ENCODE results near the gene CBLB.

CBLB gene

DNA sequence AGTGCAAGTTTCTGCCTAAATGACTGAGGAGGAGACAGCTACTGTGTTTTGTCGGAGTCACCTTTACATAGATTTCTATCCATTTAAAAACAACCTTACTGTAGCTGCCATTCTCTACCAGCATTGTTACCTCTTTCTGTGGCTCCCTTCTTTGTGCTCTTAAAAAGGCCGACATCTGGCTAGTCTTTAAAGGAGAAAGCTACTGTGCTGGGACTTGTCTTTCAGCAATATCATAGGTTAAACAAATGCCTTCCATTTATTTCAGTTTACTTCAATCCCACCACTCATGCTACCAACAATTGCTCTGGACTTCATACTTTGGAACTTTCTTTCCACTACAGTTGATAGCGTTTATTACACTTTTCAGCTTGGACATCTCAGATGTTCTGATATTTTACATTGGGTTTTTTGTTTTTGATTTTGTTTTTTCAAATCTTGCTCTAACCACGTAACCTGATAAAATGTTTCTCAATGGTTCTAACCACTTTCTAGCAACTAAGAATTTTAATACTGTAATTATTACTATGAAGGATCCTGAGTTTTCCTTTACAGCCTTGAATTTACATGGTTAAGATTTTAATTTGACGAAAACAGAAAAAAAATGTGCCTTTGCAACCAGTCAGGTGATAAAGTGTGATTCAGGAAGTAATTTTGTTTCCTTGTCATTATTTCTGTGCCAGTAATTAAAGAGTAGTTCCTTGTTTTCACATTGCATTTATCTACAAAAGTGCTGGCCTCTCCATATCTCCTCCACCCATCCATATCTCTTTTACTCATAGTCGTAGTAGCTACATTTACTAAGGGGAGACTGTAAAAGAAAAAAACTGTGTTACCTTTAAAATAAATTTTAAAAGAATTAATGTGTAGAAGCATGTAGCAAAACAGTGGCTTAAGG, 1.3 kb upstream of the CBLB start:
- no peak for DNase-seq

DNA sequence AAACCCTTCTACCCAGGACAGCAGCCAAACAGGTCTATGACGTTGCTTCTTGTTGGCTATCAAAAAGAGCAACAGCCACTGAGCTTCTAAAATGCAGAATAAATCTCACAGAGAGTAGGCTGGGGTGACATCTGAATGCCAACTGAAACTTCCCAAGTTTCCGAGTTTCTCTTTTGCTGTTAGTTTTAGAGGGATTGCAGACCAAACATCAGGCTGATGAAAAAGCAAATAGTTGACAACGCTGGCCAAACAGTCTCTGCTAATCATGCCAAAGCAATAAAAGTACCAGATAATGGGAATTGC, 670 bp upstream of the CBLB start:
- DNase-seq = no peak

DNA sequence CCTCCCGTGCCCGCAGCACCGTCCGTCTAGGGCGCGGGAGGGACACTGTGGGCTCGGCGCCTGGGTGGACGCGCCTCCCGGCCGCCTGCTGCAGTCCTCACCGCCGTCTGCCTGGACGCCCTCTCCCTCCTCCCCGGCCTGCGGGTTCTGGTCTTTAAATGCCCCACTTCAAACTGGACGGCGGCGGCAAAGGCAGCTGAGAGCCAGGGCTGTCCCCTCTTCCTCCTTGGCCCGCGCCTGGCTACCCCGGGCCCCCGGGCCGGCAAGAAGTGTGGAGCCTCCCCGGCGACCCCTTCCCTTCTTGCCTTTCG, 426 bp downstream of the CBLB start:
- DNase-seq = no peak

DNA sequence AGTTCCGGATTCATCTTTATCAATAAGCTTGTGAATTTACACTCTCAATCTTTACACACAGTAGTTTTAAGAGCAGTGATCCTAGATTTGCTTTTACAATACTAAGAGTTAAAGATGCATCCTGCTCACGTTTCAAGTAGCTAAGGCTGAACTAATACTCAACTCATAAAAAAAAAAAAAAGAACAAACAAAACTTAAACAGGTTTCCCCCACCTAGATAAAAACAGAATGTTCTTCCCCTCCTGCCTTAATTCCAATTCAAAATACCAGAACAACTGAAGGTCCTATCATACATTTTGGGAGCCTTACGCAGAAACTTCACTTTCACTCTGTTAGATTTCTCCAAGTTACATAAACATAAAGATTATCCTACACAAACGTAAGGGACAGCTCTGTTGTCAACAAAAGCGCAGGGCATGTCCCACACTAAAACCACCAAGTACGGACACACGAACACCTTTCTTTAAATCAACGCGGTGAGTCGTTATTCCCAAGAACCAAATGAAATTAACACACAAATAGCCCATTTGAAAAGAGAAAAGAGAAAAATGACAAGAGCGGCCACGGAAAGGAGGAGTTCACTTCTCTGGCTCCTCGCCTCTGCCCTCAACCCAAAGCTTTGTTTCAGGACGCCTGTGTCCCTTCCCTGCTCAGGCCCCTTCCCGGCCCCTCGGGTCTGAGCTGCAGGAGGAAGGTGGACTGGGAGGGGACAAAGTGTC, 941 bp downstream of the CBLB start:
- DNase-seq = no peak

DNA sequence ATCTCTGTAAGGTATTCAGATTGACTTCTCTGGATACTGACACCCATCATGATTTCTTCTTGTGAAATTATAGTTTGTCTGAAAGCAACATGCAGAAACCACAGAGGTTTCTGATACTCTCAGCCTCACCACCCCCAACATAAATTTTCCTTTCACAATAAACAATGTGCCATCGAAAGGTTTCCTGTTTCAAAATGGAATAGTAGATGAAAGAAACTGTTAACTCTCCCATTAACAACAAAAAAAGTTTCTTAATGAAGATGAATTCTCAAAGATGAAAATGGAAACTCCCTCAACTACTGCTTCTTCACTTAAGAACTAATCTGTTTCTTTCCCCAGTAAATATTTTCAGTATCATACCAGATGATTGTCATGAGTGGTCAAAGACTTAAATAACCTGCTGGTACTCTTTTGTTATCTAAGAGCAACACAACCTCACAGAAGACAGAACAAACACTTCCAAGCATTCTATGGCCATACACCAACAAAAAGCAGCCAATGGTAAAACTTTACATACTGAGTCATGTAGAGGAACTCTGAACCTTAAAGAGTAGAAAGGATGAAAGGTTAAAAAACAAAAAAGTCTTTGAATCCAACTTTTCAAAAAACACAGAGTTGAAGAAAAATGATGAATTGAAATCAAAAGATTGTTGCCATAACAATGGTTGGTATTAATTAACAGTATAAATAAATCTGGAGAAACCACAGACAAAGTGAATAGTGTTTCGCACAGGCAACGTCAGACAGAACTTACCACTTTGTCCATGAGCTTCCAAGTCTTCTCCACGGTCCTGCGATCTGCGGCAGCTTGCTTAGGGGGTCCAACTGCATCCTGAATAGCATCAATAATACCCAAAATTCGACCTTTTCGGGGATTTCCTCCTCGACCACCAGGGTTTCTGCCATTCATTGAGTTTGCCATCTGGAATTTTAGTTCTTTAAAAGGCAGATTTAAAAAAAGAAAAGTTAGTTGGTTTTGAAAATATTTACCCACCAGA, 1.9 kb downstream of the CBLB start:
- no peak for DNase-seq

DNA sequence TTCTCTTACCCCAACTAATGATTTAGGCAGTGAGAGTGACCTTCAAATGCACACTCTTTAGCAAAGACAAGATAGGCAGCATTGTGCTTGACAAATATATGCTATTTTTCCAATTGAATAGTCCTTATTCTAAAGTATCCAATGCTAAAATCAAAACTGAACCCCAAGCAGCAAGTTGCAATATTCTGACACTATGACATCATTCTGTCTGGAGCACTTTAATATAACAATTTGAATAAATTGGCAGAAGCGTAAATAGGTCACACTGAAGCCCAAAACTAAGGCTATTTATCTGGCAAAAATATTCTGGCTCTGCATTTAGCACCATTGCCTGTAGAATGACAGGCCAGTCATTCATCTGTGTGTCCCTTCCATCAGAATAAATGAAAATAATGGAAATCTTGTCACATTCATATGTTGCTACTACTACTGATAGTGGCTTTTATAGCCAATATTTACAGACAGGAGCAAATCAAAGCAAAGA, 2.9 kb downstream of the CBLB start:
- DNase-seq = no peak

DNA sequence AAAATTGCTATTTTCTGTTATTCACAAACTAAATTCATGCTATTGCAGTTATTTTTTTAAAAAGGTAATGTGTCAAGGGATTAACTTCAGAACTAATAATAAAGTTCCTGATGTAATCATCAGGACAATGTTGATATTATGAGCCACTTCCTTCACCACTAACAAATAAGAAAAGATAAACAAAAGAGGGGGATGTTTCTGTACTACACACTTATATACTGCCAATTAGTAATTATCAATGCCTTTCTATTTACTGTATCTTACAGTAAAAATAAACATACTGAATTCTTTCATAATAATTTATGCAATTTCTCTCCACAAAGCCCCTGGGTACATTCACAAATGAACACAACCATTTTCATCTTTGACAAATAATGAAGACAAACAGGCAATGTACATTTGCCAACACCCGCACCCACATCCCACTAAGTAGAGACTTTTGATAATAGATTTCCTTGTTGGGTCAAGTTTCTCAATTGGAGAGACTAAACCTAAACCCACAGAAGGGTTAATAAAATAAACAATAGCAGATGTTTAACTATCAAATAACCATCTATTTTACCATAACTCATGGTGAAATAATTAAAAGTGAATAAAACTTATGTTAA, 3.7 kb downstream of the CBLB start:
- no peak for DNase-seq

DNA sequence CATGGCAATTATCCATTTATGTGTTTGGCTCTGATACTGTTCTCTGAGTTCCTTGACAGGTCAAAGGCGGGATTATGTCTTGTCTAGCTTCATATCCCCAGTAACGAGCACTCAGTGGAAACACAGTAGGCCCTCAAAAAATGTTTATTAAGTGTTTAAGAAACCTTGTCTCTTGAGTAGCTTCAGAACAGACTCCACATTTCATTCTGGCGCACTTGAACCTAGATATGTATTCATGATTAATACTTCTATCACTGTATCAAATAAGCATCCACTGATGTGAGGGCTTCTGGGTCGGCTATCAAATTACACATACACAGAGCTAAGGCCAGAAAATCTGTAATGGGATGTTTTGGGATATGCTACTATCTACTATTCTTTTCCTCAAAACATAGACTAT, 4.6 kb downstream of the CBLB start:
- no peak for DNase-seq

DNA sequence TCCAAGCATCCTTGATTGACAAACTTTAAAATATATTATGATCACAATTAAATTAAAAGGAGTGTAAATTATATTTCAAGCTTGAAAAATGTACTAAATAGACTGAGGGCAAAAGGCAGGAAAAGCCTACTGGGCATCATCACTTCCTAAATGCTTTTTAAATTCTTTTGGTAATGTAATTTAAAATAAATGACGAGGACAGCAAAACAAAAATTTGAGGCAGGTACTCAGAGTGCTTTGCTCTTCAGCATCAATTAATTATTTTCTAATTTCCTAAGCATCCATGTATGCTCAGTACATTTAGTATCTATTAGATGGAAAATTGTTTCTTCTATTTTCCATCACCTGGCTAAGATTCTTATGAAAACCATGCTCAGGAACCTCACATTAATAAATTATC, 5.2 kb downstream of the CBLB start:
- DNase-seq = no peak

DNA sequence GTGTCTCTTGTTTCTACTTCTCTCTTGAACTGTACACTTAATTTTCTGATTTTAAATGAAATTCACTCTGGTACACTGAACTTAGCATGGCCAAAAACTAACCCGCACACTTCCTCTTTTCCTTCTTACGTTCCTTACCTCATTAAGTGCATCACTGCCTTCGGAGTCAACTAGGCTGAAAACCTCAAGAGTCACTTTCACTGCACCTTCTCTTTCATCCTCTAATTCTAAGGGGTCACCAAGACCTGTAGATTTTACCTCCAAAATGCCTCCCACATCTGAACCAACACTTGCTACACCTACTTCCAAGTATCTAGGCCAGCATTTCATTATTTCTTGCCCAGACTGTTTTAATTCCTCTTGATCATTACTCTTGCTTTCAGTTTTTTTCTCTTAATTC, 6.6 kb downstream of the CBLB start:
- no peak for DNase-seq

DNA sequence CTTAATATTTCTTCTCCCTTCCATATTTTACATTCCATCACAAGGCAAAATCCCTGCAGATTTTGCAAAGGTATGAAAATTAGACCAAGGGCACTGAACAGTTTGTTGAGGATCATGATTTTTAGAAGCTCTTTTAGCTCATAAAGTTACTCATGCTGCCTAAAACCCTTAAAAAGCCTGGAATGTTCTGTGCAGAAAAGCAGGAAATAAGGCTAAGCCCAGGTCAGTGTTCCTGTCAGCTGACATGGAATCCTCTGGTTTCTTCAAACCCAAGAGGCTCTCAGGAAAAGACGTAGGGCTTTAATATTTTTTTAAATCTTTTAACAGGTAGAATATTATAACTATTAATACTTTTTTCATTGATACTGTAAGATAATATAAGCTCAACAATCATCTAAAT, 8.2 kb downstream of the CBLB start:
- no peak for DNase-seq

DNA sequence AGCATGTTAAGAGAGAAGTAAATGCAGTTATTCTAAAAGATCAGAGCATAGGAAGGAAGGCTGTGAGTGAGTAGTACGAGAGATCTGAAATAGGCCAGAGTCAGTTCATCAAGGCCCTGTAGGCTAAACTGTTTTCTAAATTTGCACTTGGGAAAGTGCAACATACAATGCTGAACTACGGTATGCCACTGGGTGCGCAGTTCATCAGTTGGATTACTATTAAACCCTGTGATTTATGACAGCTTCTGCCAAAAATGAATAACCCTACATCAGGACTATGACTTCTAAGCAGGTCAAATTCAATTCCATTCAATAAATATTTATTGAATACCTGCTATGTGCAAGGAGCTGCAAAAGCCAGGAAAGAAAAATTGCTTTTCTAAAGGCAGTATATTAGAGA, 10.8 kb downstream of the CBLB start:
- no peak for DNase-seq

DNA sequence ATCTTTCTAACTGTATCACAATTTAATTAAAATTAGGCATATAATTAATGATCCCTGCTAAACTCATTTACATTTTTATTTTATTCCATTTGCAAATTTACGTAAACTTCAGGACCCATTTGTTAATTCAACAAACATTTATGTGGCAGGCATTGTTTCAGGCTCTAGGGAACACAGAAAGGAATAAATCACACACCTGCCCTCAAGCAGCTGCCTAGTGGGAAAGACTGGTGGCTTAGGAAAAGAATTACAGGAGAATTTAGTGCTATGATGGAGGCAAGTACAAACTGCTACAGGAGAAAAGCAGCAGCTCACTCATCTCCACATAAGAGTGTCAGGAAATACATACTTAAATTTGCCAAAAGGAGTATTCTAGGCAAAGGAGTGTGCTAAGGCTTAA, 11.2 kb downstream of the CBLB start:
- no peak for DNase-seq

DNA sequence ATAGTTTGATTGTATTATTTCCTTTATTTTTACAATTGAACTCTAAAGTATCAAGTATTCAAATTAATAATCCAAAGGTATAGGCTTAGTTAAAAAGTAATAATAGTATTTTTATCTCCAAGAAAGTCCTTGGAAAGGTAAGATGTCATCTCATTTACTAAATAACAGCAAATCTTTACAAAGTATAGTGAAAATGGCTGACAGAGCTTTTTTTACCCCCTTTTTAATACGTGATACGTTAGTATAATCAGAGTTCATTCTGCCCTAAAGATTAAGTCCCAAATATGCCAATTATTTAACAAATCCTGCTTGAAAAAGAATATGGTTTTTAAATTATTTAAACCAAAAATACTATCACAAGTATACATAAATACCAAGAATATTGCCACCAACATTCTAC, 12.2 kb downstream of the CBLB start:
- no peak for DNase-seq

DNA sequence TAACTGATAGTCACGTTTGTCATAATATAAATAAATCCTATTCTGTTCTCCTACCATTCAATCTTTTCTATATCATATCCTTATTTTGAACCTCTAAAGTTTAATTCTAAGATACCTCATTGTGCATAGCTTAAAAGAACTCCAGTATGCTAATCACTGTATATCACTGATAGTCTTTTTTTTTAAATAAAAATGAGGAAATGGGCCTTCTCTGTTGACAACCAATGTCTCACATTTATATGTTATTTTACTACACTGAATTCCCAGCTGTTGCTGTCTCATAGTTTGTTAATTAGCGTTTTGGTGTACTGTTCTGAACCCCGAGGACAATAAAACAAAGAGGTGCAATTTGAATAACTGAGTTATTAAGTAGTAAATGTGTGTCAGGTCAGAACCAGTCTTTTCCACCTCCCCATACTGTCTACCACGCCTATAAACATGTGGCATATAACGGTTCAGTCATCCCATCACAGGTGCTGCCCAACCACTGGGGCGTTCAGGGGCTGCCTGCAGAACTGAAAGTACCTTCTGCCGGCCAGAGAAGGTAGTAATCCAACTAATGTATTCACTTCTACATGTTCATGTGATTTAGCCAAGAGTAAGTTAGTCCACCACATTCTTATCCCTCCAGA, 14.9 kb downstream of the CBLB start:
- DNase-seq = no peak

DNA sequence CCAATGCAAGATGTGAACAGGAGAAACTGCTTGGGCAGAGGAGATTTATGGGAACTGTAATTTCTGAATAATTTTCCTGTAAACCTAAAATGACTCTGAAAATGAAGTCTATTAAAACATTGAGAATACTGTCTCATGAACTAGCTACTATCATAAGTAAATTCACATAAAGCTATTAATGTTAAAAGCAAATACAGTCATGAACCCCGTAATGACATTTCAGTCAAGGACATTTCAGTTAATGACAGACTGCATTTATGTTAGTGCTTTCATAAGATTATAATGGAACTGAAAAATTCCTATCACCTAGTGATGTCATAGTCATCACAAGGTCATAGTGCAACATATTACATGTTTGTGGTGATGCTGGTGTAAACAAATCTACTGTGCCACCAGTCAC, 17.2 kb downstream of the CBLB start:
- no peak for DNase-seq

DNA sequence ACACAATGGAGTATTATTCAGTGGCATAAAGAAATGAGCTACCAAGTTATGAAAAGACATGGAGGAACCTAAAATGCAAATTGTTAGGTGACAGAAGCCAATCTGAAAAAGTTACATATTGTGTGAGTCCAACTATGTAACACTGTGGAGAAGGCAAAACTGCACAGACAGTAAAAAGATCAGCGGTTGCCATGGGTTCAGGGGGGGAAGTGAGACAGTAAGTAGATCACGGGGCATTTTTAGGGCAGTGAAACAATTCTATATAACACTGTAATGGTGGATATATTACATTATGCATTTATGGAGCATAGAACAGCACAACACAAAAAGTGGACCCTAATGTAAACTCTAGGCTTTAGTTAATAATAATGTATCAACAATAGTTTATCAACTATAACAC, 17.6 kb downstream of the CBLB start:
- DNase-seq = no peak

DNA sequence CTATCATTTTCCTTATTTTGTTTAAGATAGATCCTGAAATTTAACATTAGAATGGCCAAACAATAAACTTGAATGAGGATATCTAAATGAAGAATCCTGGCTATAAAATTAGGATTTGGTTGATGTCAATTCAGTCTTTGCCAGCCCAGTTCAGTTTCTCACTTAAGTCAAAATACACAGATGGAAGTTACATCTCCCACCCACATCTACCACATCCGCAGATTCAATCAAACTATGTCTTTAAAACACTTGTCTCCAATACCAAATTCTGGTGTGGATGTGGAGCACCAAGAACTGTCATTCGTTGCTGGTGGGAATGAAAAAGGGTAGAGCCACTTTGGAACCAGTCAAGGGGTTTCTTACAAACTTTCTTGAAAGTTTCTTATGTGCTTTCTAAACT, 18.2 kb downstream of the CBLB start:
- no peak for DNase-seq

DNA sequence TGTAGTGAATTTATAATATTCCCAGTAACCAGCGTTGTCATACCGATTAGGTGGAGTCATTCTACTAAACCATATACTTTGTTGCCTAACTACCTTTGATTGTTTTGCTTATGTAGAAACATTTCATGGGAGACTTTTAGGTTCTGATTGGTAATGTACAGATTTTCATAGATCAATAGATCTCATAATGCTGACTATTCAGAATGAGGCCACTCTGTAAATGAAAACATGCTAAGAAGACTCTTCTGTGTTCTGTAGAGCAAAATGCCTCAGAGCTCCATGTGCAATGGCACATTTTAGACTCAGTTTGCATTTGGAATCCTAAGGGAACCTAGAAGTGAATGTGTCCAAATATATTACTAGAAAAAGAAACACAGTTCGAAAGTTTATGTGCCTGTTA, 20.0 kb downstream of the CBLB start:
- DNase-seq = no peak

DNA sequence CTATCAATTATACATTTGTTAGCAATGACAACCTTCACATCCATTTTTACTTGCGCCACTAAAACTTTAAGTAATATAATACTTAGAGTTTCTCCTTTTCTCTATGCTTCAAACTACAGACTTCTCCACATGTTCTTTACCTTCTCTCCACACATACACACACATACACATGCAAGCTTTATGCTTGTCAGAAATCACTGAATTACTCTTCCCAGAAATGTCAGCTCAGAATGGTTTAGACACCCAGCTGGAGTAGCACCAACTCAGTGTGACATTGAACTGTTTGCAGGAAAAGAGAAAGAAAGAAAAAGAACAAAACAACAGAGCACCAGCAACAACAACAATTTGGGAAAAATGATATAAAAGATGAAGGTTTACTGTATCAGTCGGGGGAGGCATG, 20.9 kb downstream of the CBLB start:
- no peak for DNase-seq

DNA sequence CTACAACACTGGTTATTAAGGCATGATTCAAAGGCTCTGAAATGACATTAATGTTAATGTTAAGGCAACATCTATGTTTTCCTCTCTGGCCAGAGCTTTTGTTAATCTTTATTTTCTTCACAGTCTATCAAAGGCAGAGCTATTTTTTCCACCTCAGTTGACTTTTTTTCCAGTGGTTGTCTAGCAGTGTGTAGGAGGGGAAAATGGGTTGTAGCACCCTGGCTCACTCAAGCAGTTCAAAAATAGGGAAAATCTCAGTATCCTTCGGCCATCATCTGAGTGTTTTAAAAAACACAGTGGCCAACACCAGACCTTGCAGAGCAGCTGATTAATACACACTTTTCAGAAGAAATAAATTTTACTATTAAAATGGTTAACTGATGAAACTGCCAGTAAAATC, 21.4 kb downstream of the CBLB start:
- no peak for DNase-seq

DNA sequence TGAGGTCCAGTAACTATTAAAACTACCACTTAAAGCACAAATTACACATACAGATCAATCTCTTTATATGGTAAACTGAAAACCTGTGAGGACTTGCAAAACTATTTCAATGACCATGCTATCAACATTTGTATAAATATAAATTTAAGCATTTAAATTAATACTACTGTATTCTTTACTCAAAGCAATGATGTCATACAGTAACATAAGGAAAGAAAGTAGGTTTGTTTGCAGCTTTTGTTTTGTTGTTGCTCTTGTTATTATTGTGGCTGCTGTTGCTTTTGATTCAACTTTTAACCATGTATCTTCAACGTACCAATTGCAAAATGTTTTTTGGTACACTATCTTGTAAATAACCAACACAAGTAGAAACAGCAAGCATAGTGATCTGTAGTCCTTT, 22.0 kb downstream of the CBLB start:
- no peak for DNase-seq

DNA sequence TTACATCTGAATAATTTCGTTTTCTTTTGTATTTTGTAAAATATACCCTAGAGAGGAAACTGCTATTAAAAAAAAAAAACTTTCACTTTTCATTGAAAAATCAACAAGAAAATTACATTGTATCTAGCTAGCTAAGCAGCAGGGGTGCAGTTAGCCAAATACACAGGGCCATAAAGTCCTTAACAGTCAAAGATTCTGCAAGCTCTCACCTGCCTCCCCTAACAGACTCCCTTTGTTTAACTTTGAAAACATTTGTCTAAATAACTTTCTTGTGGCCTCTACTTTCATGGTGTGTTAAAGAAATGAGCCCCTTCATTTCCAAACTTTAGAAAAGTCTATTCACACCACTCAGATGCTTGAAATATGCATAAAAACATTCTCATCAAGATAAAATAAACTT, 23.3 kb downstream of the CBLB start:
- no peak for DNase-seq
